Femur (tissue), 1 donor: ENCODE measurements around the gene MT1M.
"Not testable (repeated sequence)": the region's sequence is repeated elsewhere in the genome, so short reads cannot be mapped to it uniquely, and the experiment has no call there.

ENCODE experiments used
- DNase-seq: peaks from one replicate; pipeline ENCODE4 v3.0.0-alpha.2; 2017

The MT1M gene

GRCh38 chr16:56657555-56658326 is 25.3 kb downstream of the MT1M start, which contains the start of gene MT1F:
Gene MT1F (plus strand): TSS chr16:56657959. CDS start chr16:56658059, 100 bp downstream.
- peak; percentile 49 for DNase-seq

GRCh38 chr16:56658327-56658875 is 25.9 kb downstream of the MT1M start:
- no peak for DNase-seq

GRCh38 chr16:56662357-56663354 is 30.2 kb downstream of the MT1M start:
- DNase-seq: no peak

GRCh38 chr16:56664506-56664905 is 32.0 kb downstream of the MT1M start:
- no peak for DNase-seq

- not testable (repeated sequence) for DNase-seq
Measured at GRCh38 chr16:56665286-56666261, 33.1 kb downstream of the MT1M start.

- no peak for DNase-seq
Measured at GRCh38 chr16:56667581-56668571, 35.4 kb downstream of the MT1M start, which contains the start of gene MT1G. Gene MT1G (minus strand): TSS chr16:56668065. CDS start chr16:56667993, 72 bp downstream.

GRCh38 chr16:56669005-56669839 is 36.8 kb downstream of the MT1M start, which contains the start of gene MT1H:
Gene MT1H (plus strand): TSS chr16:56669814. CDS start chr16:56669885, 71 bp downstream.
- no peak for DNase-seq

GRCh38 chr16:56669840-56670619 is 37.6 kb downstream of the MT1M start:
- DNase-seq: no peak

- DNase-seq: no peak
Measured at GRCh38 chr16:56670620-56670934, 38.1 kb downstream of the MT1M start.

- DNase-seq: not testable (repeated sequence)
Measured at GRCh38 chr16:56671691-56672090, 39.2 kb downstream of the MT1M start.

- not testable (repeated sequence) for DNase-seq
Measured at GRCh38 chr16:56672171-56672570, 39.7 kb downstream of the MT1M start.

GRCh38 chr16:56672761-56673536 is 40.5 kb downstream of the MT1M start:
- DNase-seq: no peak

- DNase-seq: peak; percentile 45
Measured at GRCh38 chr16:56673921-56674320, 41.5 kb downstream of the MT1M start.

- DNase-seq: not testable (repeated sequence)
Measured at GRCh38 chr16:56674570-56674969, 42.1 kb downstream of the MT1M start.

GRCh38 chr16:56675685-56676210 is 43.3 kb downstream of the MT1M start:
- no peak for DNase-seq

- DNase-seq: no peak
Measured at GRCh38 chr16:56677474-56677873, 45.0 kb downstream of the MT1M start.

GRCh38 chr16:56679078-56679730 is 46.7 kb downstream of the MT1M start:
- DNase-seq: no peak
